Measurements from ENCODE around the gene ZNF573.
"Not testable (repeated sequence)": the region's sequence is repeated elsewhere in the genome, so short reads cannot be mapped to it uniquely, and the experiment has no call there.

The ZNF573 gene

GRCh38 chr19:37779127-37780005 is at the start of gene ZNF573:
Gene ZNF573, minus strand, starts transcription at chr19:37779586. Its CDS starts 5,857 bp downstream, at chr19:37773729.
- DNase-seq (ENCODE audit: low spot score): peak; percentile 87
- no peak for TF ChIP-seq CTCF (IDR thresholded peaks at IDR 0.05; ENCODE audit: extremely low read depth, missing control alignments)

DNA sequence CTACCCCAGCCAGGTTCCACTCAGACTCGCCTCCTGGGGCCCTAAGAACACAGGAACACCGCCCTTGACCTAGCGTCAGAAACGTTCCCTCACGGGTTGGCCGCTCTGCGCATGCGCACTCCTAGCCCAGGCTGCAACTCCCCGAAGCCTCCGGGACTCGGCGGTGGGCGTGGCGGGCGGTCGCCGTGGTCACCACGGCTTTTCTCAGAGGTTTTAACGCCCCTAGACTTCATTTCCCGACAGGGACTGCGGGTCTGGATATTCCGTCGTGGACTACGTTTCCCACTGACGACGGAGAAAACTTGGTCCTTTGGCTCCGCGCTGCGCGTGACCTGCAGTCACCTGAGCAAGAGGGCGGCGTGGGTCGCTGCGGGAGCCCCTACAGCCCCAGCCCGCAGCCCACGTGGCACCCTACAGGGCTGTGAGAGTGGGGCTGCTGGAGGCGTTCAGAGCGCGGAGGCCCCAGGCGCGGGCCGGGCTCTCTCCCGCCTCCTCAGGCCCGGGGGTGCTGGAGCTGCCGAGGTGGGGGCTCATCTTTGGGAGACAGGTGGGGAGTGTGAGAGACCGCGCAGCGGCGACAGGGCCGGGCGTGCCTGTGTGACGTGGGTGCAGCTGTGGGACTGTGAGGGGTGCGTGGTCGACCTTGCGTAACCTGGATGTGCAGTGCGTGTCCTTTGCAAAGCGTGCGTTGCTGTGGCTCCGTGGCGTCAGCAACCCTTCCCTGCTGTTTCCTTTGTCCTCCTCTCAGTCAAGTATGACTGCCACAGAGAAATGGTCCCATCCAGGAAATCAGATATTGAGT is 38.0 kb upstream of the ZNF573 start:
- TF ChIP-seq CTCF (IDR thresholded peaks at IDR 0.05; ENCODE audit: extremely low read depth, missing control alignments): no peak
- no peak for DNase-seq (ENCODE audit: low spot score)

GRCh38 chr19:37815611-37816010 is 36.2 kb upstream of the ZNF573 start:
- DNase-seq (ENCODE audit: low spot score): not testable (repeated sequence)

GRCh38 chr19:37813340-37813739 is 34.0 kb upstream of the ZNF573 start:
- no peak for DNase-seq (ENCODE audit: low spot score)
- TF ChIP-seq CTCF (IDR thresholded peaks at IDR 0.05; ENCODE audit: extremely low read depth, missing control alignments): no peak

- no peak for TF ChIP-seq CTCF (IDR thresholded peaks at IDR 0.05; ENCODE audit: extremely low read depth, missing control alignments)
- no peak for DNase-seq (ENCODE audit: low spot score)
These were observed 30.0 kb upstream of the ZNF573 start for GRCh38 chr19:37809366-37809765.

GRCh38 chr19:37803249-37803840 is 24.0 kb upstream of the ZNF573 start:
- no peak for DNase-seq (ENCODE audit: low spot score)
- TF ChIP-seq CTCF (IDR thresholded peaks at IDR 0.05; ENCODE audit: extremely low read depth, missing control alignments): no peak

DNA sequence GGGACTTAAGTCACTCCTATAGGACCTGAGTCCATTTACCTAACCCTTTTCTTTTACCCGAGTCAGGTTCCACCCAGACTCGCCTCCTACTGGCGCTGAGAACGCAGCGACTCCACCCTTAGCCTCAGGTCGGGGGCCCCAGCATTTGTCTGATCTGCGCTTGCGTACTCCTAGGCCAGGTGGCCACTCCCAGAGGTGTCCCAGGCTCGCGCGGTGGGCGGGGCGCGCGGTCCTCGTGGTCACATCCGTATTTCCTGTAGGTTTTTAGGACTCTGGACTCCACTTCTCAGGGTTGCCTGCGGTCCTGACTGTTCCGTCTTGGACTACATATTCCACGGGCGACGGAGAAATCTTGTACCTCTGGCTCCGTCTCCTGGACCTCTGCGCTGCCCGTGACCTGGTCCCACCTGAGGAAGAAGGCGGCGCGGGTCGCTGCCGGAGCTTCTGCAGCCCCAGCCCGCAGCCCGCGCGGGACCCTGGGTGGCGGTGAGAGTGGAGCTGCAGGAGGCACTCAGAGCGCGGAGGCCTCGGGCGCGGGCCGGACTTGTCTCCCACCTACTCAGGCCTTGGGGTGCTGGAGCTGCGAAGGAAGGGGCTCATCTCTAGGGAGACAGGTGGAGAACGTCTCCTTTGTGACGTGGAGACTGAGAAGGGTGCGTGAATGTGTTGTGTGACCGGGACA is 11.0 kb upstream of the ZNF573 start:
- no peak for TF ChIP-seq CTCF (IDR thresholded peaks at IDR 0.05; ENCODE audit: extremely low read depth, missing control alignments)
- DNase-seq (ENCODE audit: low spot score): no peak
